Adipocyte (in vitro differentiated cells): Measurements from ENCODE around the gene TRIM71.
A peak's percentile ranks its signal among the peaks of the same experiment; 100 is the strongest.
"Not testable (repeated sequence)": the region's sequence is repeated elsewhere in the genome, so short reads cannot be mapped to it uniquely, and the experiment has no call there.

Experiments used
- DNase-seq: peaks from one replicate; pipeline ENCODE4 v3.0.0-alpha.2; 2015; ENCODE audit warnings: low read depth
- H3K27me3 ChIP-seq: replicated peaks from 2 replicates; pipeline ENCODE4 v1.7.0; 2013; ENCODE audit warnings: mild to moderate bottlenecking, low read length, moderate library complexity; ENCODE audit not compliant: control insufficient read depth, insufficient read depth
- H3K36me3 ChIP-seq: 2 replicates; pipeline ENCODE4 v1.7.0; 2013; ENCODE audit warnings: low read length, mild to moderate bottlenecking, moderate library complexity; ENCODE audit not compliant: control insufficient read depth, insufficient read depth, severe bottlenecking
- H3K4me1 ChIP-seq: 2 replicates; pipeline ENCODE4 v1.7.0; 2013; ENCODE audit warnings: mild to moderate bottlenecking, low read length, moderate library complexity; ENCODE audit not compliant: control insufficient read depth, insufficient read depth
- H3K4me3 ChIP-seq: 2 replicates; pipeline ENCODE4 v1.7.0; 2013; ENCODE audit warnings: mild to moderate bottlenecking, low read length, moderate library complexity
- H3K9ac ChIP-seq: 2 replicates; pipeline ENCODE4 v1.7.0; 2013; ENCODE audit warnings: mild to moderate bottlenecking, low read length, moderate library complexity
- H3K9me3 ChIP-seq: 2 replicates; pipeline ENCODE4 v1.7.0; 2013; ENCODE audit warnings: mild to moderate bottlenecking, low read length, moderate library complexity; ENCODE audit not compliant: control insufficient read depth

Gene TRIM71

DNA sequence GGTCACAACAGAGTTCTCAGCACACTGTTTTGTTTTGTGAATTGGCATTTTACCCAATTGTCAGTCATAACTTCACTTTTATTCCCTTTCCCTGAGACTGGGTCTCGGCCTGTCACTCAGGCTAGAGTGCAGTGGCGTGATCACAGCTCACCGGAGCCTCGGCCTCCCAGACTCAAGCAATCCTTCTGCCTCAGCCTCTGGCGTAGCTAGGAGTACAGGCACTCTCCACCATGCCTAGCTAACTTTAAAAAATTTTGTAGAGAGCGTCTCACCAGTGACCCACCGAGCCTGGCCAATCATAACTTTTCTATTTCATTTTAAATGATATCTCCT is 26.5 kb downstream of the TRIM71 start:
- Histone ChIP-seq H3K9me3 (no peaks in the 10 kb centered on the region), H3K9ac (no peak overlapping the region), H3K36me3 (no peaks in the 10 kb centered on the region), H3K27me3 (peaks cover 7% of the 10 kb centered on the region), H3K4me3 (no peak overlapping the region), H3K4me1 (peaks cover 38% of the 10 kb centered on the region)
- DNase-seq: no peak

DNA sequence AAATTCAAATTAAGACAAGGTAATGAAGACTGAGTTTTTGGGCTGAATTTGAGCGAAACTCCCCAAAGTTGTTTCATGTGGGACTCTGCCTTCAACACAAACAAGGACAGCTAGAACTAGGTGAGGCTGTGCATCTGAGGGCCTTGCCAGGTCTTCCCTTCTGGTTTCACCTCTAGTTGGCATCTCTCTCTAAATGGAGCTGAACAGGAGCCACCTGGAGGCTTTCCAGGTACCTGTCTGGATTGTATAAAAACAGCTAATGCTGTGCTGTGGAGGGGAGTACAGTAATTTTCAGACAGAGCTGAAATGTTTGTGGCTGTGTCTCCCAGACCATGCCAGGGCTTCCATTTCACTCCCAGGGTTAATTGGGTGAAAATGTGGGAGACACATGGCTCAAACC is 27.1 kb downstream of the TRIM71 start:
- Histone ChIP-seq H3K36me3 (no peaks in the 10 kb centered on the region), H3K4me3 (no peak overlapping the region), H3K4me1 (peaks cover 43% of the 10 kb centered on the region), H3K9ac (no peak overlapping the region), H3K27me3 (peaks cover 6% of the 10 kb centered on the region), H3K9me3 (no peaks in the 10 kb centered on the region)
- DNase-seq: no peak

DNA sequence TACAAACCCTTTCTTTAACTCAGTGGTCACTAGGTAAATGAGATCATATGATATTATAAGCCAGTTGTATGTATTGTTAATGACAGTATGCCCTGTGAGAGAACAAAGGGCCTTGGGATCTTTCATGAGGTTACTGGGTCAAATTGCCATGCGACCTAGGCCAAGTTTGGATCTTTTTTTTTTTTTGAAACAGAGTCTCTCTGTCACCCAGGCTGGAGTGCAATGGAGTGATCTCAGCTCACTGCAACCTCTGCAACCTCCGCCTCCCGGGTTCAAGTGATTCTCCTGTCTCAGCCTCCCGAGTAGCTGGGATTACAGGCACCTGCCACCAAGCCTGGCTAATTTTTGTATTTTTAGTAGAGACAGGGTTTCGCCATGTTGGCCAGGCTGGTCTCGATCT is 27.7 kb downstream of the TRIM71 start:
- H3K9me3 ChIP-seq, H3K4me3 ChIP-seq, DNase-seq, H3K9ac ChIP-seq, H3K36me3 ChIP-seq, H3K27me3 ChIP-seq: not testable (repeated sequence)
- peaks cover 50% of the 10 kb centered on the region for H3K4me1 ChIP-seq

DNA sequence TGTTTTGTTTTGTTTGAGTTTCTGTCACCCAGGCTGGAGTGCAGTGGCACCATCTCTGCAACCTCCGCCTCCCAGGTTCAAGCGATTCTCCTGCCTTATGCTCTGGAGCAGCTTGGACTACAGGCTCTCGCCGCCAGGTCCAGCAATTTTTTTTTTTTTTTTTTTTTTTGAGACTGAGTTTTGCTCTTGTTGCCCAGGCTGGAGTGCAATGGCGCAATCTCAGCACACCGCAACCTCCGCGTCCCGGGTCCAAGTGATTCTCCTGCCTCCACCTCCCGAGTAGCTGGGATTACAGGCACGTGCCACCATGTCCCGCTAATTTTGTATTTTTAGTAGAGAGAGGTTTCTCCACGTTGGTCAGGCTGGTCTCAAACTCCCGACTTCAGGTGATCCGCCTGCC is 29.2 kb downstream of the TRIM71 start:
- H3K9ac ChIP-seq, DNase-seq, H3K27me3 ChIP-seq, H3K9me3 ChIP-seq, H3K4me3 ChIP-seq, H3K36me3 ChIP-seq: not testable (repeated sequence)
- peaks cover 53% of the 10 kb centered on the region for H3K4me1 ChIP-seq

DNA sequence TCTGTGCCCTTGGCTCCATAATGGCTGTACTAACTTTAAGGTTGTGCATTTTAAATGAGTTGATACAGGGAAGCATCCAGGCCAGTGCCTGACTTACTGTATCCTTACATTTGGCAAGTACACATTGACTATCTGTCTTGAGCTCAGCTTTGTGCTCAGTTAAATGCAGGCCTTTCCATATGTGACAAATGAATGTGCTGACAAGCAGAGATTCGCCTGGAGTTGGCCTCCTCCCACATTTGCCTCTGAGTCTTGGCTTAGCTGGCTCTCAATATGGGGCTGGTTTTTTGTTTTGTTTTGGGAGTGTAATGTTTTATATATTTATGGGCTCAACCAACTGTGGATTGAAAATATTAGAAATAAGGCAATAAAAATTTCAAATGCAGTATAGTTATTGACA is 29.7 kb downstream of the TRIM71 start:
- Histone ChIP-seq H3K4me3 (peak overlapping the region; percentile 30), H3K4me1 (peaks cover 48% of the 10 kb centered on the region), H3K36me3 (no peaks in the 10 kb centered on the region), H3K9me3 (no peaks in the 10 kb centered on the region), H3K9ac (no peak overlapping the region), H3K27me3 (peaks cover 3% of the 10 kb centered on the region)
- DNase-seq: no peak

DNA sequence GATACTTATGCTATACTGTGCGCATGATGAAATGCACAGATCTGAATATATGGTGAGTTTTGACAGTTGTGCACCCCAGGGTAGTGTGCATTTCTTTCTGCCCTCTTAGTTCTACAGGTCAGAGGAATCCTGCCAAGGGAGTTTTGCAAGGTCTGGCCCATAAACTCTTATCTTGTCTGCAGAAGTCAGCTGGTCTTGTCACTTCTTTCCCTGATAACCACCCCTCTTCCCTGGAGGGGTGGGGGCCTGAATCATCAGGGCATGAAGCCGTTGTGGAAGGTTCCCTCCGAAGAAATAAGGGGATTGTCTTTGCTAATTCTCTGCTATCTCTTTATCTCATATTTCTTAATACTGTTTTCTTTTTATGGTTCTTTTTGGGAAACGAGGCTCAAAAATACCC is 30.4 kb downstream of the TRIM71 start:
- no peak for DNase-seq
- H3K4me3 ChIP-seq: peak overlapping the region; percentile 30
- peaks cover 3% of the 10 kb centered on the region for H3K27me3 ChIP-seq
- no peaks in the 10 kb centered on the region for H3K36me3 ChIP-seq
- peak overlapping the region; percentile 29 for H3K9ac ChIP-seq
- peaks cover 41% of the 10 kb centered on the region for H3K4me1 ChIP-seq
- no peaks in the 10 kb centered on the region for H3K9me3 ChIP-seq

DNA sequence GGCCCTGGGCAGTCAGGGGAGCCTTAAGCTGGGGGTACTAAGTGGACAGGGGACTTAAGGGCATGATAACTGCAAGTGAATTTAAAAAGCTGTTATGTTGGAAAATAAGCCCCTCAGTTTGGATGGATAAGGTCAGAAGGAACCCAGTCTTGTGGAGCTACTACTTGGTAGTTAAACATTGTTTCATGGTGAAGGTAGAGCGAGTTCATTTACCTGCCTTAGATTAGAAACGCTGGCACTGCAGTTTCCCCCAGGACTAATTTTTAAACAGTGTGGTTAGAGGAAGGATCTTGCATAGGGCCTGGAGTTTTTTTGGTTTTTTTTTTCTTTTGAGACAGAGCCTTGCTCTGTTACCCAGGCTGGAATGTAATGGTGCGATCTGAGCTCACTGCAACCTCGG is 31.2 kb downstream of the TRIM71 start:
- no peaks in the 10 kb centered on the region for H3K36me3 ChIP-seq
- no peak for DNase-seq
- H3K9me3 ChIP-seq: no peaks in the 10 kb centered on the region
- H3K4me3 ChIP-seq: no peak overlapping the region
- H3K27me3 ChIP-seq: peaks cover 3% of the 10 kb centered on the region
- no peak overlapping the region for H3K9ac ChIP-seq
- H3K4me1 ChIP-seq: peaks cover 39% of the 10 kb centered on the region

DNA sequence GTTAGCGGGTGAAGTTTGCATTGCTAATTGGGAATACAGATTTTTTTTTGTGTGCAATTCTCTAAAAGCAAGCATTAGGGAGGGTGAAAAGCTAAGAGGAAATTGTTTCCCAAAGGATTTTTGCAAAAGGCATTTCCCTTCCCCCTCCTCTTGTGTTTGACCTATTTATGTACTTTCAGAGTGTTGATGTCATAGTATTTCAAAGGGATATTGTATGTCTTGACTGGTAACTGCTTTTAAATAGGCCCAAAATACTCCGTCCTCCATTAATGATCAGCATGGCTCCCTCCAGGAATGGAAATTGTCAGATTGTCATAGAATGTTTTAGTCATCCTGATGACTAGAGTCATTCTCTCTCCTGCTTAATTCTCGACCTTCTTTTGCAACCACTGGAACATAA is 32.4 kb downstream of the TRIM71 start:
- no peak for DNase-seq
- H3K9me3 ChIP-seq: no peaks in the 10 kb centered on the region
- H3K9ac ChIP-seq: peak overlapping the region; percentile 19
- H3K4me1 ChIP-seq: peaks cover 39% of the 10 kb centered on the region
- no peaks in the 10 kb centered on the region for H3K36me3 ChIP-seq
- H3K4me3 ChIP-seq: no peak overlapping the region
- peaks cover under 1% of the 10 kb centered on the region for H3K27me3 ChIP-seq

DNA sequence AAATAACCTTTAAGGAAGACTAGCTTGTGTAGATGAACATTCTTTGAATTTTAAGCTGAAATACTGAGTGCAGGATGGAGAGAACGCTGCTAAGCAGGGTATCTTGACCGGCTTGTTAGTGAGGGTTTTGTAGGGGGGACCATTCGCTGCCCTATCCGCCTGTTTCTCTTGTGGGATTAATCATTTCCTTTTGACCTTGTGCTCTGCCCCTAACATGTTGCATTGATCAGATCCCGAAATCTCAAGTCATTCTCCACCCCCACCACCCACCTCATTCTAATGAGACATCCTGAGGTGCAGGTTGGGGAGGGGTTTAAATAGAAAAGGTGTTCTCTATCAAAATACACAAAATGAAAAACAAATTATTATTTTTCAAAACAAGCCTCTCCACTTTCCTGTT is 32.8 kb downstream of the TRIM71 start:
- Histone ChIP-seq H3K4me1 (peaks cover 39% of the 10 kb centered on the region), H3K27me3 (no peaks in the 10 kb centered on the region), H3K9ac (peak overlapping the region; percentile 19), H3K36me3 (no peaks in the 10 kb centered on the region), H3K4me3 (no peak overlapping the region), H3K9me3 (no peaks in the 10 kb centered on the region)
- DNase-seq: no peak

DNA sequence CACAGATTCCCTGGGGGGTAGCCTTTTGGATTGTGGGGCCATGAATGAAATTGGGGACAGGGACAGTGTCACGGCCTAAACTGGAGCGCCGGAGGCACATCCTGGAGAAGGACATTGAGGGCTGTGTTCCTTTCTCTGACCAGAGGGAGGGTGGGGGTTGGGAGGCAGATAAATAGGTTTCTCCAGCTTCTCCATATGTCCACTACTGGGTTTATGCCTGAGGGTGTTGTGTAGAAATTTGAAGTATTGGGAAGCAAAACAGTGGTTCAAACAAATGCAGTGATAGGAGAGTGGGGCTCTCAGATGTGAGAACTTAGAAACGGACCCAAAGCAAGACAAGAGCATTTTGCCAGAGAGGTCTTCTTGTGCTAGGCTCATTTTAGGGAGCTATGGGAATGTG is 34.3 kb downstream of the TRIM71 start:
- no peak for DNase-seq
- H3K4me1 ChIP-seq: peaks cover 49% of the 10 kb centered on the region
- no peak overlapping the region for H3K9ac ChIP-seq
- H3K27me3 ChIP-seq: no peaks in the 10 kb centered on the region
- H3K4me3 ChIP-seq: no peak overlapping the region
- no peaks in the 10 kb centered on the region for H3K9me3 ChIP-seq
- H3K36me3 ChIP-seq: no peaks in the 10 kb centered on the region

DNA sequence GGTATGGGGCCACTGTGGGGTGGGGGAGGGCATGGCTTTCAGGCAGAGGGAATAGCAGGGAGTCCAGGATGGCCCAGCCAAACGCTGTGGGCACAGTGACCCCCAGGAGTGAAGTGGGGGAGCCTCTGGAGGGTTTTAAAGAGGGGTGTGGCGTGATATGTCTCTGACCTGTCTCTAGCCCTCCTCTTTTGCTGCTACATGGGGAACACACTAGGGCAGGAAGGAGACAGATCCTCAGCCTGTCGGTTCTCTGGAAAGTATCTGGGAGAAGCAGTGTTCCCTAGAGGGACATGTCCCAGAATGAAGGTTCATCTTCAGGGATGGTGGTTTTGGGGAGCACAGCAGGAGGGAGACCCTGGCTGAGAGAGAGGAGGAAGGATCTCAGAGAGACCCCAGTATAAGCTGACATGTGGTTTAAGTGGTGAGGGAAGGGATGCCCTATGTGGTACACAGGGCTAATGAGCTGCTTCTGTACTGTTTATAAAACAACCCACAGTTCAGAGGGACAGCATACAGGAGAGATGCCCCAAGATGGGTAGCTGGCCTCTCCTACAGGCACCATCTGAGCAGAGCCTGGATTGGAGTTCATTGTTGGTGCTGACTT is 37.7 kb downstream of the TRIM71 start:
- no peak for DNase-seq
- Histone ChIP-seq H3K9ac (no peak overlapping the region), H3K4me3 (no peak overlapping the region), H3K27me3 (no peaks in the 10 kb centered on the region), H3K4me1 (peaks cover 18% of the 10 kb centered on the region), H3K36me3 (no peaks in the 10 kb centered on the region), H3K9me3 (no peaks in the 10 kb centered on the region)

DNA sequence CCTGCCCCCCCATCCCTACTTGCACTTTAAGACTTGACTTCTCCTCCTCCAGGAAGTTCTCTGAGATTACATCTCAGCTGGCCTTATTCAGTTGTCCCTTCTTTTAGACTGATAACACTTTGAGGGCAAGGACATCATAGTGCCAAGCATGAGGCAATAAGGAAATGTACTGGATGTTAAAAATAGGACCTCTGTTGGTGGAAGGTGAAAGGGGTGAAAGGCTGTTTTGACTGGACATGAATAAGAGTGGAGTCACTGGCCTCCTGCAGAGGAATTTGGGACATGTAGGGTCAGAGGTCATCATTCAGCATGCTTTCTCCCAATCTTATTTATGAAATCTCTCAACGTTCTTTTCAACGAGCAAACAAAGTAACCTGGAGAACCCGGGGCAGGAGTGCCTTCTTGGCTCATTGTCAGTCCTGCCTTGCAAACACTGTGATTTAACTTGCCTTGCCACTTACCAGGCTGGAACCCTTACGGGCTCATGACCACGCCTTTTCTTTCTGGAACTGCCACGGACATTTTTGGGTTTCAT is 38.6 kb downstream of the TRIM71 start:
- no peak overlapping the region for H3K4me3 ChIP-seq
- H3K4me1 ChIP-seq: peaks cover 11% of the 10 kb centered on the region
- peak overlapping the region; percentile 11 for H3K9ac ChIP-seq
- no peaks in the 10 kb centered on the region for H3K27me3 ChIP-seq
- no peaks in the 10 kb centered on the region for H3K36me3 ChIP-seq
- no peak for DNase-seq
- no peaks in the 10 kb centered on the region for H3K9me3 ChIP-seq
